Fibroblast of skin of right biceps (primary cell): Measurements from ENCODE around the gene LRRTM4.

Experiments
- DNase-seq: peaks from one replicate; pipeline ENCODE4 v3.0.0-alpha.2; 2013

The LRRTM4 gene

DNA sequence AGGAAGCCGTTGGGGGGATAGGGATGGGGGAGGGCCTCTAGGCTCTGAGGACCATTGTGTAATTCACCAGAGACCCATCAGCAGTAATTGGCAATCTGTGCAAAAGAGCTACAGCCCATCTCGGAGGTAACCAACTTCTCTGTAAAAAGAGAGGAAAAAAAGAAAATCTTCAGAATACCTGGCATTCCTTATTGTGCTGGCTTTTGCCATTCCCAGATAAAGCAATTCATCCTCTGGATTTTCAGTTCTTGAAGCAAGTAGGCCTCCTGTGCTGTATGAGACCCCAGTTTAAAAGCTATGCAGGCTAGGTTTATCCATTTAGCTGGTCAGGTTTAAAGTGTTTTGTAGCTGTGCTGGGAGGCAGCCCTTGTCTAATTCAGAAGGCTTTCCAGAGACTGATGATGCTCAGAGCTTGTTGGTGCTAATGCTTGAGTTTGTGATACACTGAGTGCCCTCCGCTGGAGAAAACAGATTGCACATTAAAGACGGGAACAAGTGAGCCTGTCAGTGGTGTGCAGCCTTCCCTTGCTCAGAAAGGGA, at the start of gene LRRTM4:
Gene LRRTM4, minus strand, starts transcription at position 446 of the 540 bp plus-strand sequence.
- DNase-seq, result no peak

DNA sequence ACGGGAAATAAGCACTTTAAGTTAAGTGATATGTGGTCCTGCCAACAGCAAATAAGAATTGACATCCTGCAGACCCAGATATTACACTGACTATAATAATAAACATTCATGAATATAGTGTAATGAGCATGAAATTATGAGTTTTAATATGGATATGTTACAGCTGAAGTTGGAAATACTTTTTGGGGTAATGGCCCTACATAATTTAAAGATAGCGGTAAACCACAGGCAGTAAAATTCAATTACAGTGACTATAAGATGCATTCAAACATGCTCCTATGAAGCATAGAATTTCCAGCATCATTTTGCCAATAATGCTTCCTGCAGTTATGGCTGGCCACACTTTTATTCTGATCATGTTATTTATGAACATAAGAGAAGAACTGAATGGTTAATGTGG, 49.4 kb upstream of the LRRTM4 start:
- no peak for DNase-seq

GRCh38 chr2:77567723-77568122, 45.5 kb upstream of the LRRTM4 start:
- DNase-seq, result no peak

DNA sequence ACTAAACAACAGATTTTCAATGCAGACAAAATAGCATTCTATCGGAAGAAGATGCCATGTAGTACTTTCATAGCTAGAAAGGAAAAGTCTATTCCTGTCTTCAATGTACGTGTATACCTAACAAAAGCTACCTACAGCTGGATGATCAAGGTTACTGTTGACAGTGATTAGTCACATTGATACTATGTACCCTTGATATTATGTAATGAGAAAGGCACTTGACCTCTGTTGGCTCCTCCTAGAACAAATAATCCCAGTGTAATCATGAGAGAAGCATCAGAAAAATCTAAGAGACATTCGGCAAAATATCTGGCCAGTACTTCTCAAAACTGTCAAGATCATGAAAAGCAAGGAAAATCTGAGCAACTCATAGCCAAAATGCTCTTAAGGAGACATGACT, 44.4 kb upstream of the LRRTM4 start:
- DNase-seq, result no peak

GRCh38 chr2:77566131-77566530, 44.0 kb upstream of the LRRTM4 start:
- DNase-seq, result no peak

DNA sequence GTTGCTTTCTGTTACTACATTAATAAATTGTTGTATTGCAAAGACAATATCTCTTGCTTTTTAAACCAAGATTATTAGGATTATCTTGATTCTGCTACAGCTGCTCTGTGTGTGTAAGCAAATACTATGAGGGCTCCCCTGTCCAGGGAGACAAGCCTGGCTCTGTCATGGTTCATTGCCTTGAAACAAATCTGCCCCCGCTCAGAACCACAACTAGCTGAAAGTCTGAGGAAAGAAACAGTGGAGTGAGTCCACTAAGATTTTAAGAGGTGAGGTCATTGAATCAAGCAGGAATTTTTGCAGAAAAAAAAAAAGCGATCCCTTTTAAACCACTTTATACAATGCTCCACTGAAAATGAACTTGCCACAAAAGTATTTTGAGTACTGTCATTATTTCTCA, 30.8 kb upstream of the LRRTM4 start:
- no peak for DNase-seq

- no peak for DNase-seq
Measured at GRCh38 chr2:77538031-77538430, 15.9 kb upstream of the LRRTM4 start.

- no peak for DNase-seq
Measured at GRCh38 chr2:77522888-77523287, 712 bp upstream of the LRRTM4 start.

GRCh38 chr2:77521548-77521891, 656 bp downstream of the LRRTM4 start:
- no peak for DNase-seq

- DNase-seq, result no peak
Measured at GRCh38 chr2:77520641-77521547, 1.3 kb downstream of the LRRTM4 start.

DNA sequence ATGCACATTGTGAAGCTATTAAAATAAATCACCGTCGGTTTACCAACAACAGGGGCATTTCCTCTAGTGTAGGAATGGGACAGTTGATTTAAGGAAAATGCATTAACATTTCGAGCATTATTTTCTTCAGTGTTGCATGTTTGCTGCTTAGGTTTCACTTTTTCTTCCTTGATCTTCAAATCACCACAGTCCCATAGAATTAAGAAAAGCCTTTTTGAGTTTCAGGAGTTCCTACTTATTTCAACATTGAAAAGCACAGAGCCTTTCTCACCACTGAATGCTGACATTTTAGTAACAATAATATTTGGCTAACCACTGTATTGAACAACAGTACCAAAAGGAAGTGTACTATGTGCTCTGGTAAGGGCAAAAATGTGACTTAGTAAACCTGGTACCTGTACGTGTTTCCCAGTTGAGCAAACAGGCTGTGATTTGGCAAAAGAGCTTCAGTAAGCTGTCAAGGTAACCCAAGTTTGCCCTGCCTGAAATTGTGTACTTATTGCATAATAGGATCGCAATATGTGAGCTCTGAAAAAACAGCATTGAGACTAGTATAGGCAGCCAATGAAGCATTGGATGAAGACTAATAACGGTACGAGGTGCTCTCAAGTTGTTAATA, 2.2 kb downstream of the LRRTM4 start:
- no peak for DNase-seq

GRCh38 chr2:77519164-77519887, 2.9 kb downstream of the LRRTM4 start:
- no peak for DNase-seq

DNA sequence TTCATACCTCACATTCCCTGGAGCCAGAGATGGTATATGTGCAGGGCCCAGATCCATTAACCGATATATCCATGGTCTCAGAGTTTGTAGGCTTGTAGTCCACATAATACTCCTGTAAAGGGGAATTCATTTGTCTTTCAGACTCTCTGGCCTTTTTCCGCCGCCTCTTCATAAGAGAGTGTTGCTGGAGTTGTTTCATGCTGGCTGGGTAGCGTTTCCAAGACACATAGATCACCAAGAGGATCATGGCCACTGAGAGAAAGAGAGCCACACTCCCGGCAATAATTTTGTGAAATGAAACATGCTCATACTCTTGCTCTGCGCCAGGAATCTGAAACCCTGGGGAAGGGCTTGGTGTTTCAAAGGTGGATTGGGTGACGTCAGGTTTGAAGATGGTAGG, 3.9 kb downstream of the LRRTM4 start:
- DNase-seq, result no peak

- DNase-seq, result no peak
Measured at GRCh38 chr2:77513191-77513590, 9.0 kb downstream of the LRRTM4 start.

- peak; percentile 1 for DNase-seq
Measured at GRCh38 chr2:77512507-77512906, 9.7 kb downstream of the LRRTM4 start.

GRCh38 chr2:77508511-77508910, 13.7 kb downstream of the LRRTM4 start:
- DNase-seq, result no peak

GRCh38 chr2:77507657-77508056, 14.5 kb downstream of the LRRTM4 start:
- DNase-seq, result no peak

DNA sequence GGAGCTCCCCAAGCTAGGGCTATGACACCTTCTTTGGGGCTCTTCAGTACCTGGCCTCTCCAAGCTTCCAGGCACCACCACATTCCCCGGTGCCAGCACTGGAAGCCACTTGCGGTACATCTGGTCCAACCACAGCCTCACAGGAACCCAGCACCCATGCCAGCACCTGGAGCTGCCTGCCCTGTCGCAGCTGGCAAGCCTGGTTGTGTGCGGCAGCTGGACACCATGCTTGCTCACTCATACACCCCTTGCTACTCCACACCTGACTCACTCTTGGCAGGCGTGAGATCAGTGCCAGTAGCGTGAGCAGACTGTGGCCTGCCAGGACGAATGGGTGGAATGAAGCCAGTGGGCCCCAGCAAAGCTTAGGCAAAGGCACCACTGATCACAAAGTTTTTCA, 34.0 kb downstream of the LRRTM4 start:
- DNase-seq, result no peak

DNA sequence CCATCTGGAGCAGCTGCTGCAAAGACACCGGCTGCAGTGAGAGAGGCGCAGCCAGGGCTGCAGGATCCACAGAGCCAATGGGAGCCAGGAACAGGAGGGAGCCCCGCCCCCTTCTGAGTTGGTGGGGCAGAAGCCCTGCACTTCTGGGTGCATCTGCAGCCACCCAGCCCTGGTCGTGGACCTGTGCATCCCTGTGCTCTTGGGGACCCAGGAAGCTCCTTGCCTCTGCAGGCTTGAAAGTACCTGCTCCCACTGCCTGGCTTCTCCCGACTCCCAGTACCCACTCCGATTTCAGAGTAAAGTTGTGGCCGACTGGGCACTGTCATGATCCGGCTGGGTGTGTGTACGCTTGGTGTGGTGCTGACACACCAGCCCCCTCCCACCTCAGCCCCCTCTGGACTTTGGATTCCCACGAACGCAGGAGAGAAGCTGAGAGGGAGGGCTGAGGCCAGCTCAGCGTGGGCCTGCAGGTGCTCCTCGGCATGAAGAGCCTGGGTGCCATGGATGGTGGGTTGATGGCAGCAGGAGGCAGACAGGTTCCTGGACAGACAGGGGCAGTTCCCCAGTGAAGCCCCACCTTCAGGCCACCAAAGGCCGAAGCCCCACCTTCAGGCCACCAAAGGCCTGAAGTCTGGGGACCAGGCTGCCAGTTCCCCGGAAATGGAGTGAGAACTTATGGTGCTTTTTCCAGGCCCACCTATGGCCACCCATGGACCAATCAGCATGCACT, 34.9 kb downstream of the LRRTM4 start:
- no peak for DNase-seq

GRCh38 chr2:77484026-77484425, 38.1 kb downstream of the LRRTM4 start:
- DNase-seq, result no peak

- no peak for DNase-seq
Measured at GRCh38 chr2:77479895-77480294, 42.3 kb downstream of the LRRTM4 start.

- DNase-seq, result no peak
Measured at GRCh38 chr2:77479395-77479794, 42.8 kb downstream of the LRRTM4 start.

DNA sequence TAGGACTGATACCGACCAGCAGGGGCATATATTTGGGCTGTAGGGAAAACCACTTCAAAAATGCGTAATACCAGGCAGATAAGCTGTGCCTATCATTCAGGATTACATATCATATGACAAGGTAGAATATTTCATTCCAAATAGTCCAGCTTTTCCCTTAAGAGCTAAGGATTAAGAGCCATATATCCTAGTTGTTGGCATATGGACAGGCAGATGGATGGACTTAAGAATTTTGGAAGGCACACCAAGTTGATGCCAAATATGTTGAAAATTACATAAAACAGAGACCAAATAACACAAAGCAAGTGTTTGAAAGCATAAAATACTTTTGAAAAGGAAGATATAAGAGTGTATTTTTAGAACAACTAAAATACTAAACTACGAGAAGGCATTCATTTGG, 52.1 kb downstream of the LRRTM4 start:
- DNase-seq, result no peak
